Fibroblast of upper back skin (primary cell): ENCODE results near the gene ZBP1.

Experiments
- DNase-seq: peaks from one replicate; pipeline ENCODE4 v3.0.0-alpha.2; 2013

ZBP1 gene

DNA sequence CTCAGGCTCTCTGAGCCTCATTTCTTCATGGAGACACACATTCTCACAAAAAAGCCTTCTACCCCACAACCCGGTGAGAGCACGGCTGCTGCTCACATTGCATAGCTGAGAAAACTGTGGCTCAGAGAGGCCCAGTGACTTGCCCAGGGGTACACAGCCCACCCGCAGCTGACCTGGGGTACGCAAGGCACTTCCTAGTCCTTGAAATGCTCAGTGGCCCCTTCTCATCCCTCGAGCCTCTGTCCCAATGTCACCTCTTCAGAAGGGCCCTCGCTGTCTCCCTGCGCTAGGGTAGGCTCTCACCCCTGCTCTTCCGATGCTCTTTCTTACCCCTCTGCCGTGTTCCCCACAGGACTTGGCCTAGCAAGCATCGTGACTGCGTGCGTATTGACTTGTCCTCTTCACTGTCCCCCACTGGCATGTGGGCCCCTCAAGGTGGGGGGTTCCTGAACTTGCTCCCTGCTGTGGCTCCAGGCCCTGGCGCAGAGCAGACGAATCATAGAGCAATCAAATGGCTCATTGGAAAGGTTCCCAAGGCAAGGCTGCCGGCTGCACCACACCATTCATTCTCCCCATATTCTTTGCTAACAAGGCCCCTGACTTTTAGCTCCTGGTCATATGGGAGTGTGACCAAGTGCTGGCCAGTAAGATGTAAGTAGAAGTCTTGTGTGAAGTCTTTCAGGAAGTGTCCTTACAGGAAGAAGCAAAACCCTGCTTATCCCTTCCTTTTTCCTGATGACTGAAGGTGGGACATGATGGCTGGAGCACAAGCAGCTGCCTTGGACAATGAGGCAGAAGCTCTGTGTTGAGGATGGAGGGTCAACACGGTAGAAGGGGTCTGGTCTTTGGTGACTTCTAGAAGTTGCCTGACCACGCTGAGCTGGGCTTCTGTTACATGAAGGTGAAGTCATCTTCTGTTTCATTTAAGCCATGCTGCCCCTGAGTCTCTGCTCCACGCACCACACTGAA lies 36.7 kb downstream of the ZBP1 start:
- DNase-seq: no peak

DNA sequence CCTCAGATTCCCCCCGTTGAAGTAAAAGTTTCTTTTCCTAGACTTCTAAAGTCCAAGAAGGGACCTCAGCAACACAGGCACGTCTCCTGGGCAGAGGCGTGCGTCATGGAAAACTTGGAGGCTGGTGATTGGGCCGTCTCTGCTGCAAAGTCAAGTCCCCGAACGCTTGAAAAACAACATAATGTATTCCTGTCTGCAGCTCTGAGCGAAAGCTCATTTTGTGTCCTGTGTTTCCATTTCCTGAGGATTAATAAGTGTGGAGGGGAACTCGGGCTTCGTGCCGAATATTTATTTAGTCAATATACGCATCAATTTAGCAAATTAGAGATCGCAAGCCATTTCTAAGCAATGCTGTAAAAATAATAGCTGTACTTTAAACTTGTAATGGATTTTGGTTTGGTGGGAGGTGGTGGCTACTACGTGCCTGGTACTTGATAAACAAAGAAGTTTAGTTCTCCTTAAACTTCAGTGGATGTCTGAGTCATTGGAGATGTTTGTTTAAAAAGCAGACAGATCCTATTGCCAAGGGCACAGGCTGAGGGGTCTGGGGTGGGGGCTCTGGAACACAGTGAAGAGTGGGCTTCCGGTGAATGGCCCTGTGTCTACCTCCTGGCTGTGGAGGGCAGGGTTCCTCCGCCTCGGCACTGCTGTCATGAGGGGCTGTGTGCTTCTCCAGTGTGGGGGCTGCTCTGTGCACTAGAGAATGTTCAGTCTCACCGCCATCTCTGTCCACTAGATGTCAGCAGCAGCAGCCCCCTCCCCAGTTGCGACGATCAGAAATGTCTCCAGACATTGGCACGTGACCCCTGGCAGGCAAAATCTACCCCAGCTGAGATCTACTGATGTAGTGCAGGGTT lies 37.6 kb downstream of the ZBP1 start:
- DNase-seq: no peak

DNA sequence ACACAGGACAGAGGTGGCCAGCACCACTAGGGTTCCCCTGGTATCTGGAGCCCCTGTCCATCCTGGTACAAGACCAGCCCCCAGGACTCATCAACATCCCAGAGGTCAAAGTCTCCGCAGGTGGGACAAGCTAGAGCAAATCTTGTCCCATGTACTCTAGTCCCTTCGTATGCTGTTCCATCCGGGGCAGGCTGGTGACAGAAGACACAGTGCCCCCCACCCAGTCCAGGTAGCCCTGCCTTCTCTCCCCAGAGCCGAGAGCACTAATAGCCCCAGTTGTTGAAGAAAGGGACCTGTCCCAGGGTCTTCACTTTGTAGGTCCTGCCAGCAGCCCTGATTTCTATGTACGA lies 38.2 kb downstream of the ZBP1 start:
- no peak for DNase-seq

DNA sequence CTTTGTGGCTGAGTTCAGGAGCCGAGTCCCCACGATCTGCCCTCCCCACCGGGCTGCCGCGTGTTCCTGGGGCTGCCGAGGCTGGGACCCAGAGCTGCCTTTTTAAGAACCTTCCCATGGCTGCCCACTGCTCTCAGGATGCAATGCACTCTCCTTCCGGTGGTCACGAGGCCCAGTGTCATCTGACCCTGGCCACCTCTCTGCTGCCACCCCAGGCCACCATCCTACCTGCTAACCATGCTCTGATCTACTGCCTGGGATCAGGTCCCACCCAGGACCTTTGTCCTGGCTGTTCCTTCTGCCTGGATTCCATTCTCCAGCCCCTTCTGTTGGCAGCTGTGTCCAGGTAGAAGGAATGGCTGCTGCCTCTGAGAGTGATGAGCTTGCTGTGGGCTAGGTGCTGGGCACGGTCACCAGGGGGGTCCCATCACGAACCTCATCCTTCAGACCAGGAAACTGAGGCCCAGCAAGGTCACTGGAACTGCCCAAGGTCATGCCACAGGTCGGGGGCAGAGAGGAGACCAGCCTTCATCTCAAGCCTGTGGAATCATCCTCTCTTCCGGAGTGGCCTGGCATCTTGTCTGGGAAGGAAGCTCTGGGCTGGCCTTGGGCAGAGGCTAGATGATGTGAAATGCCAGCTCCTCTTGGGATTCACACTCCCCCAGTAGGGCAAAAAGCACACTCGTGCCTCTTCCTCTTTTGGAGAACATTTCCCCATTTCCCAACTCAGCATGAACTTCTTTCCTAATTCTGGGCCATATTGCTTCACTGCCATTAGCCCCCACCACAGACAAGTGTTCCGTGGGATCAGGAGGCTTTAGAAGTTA lies 38.8 kb downstream of the ZBP1 start:
- no peak for DNase-seq

DNA sequence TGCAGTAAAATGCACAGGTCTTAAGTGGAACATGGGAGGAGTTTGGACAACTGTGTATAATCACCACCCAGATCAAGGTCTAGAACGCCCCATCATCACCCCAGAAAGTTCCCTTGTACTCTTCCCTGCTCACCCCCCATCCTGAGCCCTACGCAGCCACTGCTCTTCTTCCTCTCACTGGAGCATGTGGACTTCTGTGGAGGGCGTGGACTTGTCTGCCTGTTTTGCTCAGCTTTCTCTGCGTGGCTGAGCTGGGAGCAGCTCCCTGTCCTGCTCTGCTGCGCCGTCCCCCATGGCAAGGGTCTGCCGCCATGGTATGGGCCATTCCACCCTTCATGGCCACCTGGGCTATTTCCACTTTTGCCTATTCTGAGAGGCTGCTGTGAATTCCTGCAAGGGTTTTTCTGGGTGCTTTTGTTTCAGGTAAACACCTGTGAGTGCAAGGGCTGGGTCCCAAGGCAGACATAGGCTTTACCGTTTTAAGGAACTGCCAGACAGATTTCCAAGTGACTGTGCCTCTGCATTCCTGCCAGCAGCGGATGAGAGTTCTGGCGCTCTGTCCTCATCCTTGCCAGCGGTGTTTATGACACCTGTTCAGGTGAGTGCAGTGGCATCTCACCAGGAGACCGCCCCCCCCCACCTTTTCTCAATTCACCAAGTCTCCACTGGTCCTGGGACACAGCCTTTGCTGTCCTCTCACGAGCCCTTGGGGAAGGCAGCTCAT lies 39.6 kb downstream of the ZBP1 start:
- no peak for DNase-seq

DNA sequence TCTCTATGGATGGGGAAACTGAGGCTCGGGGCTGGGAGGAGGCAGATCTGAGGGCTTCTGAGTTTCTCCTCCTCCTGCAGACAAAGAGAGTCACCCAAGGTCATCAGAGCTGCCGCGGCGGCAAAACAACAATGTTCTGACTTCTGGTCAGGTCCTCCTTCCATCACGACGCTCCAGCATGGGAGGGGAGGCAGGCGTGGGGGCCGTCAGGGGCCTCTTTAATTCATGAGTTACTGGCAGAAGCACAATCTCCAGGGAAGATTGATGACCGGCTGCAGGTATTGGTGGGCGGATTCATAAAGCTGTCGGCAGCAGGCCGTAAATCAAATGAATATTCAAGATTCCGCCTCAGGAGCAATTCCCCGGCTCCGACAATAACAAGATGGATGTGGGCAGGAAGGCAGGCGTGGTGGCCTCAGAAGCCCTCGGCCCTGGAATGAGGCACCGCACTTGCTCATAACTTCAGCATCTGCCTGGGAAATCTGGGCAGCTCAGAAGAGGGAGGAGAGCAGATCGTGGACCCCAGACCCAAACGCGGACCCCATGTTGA lies 40.3 kb downstream of the ZBP1 start:
- peak; percentile 28 for DNase-seq

DNA sequence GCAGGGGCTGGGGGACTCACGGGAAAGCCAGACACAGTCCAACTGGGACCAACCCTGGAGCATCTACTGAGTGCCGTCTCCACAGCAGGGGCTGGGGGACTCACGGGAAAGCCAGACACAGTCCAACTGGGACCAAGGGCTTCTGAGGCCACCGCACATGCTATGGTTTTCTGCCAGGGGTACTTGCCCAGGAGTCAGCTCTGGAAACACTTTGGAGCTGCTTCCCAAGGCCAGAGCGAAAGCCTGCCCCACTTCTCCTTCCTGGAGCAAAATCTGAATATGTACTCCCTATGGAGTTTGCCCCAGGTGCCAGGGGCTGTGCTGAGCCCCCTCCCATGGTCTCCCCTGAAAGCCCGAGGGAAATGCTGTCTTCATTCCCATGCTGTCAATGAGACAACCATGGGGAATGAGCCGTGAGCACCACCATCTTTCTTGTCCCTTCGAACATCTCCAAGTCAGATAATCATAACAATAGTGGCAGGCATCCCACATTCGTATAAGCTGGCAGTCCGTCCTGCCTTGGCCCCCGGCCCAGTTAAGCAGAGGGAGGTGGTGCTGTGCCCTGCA lies 40.8 kb downstream of the ZBP1 start:
- DNase-seq: no peak

DNA sequence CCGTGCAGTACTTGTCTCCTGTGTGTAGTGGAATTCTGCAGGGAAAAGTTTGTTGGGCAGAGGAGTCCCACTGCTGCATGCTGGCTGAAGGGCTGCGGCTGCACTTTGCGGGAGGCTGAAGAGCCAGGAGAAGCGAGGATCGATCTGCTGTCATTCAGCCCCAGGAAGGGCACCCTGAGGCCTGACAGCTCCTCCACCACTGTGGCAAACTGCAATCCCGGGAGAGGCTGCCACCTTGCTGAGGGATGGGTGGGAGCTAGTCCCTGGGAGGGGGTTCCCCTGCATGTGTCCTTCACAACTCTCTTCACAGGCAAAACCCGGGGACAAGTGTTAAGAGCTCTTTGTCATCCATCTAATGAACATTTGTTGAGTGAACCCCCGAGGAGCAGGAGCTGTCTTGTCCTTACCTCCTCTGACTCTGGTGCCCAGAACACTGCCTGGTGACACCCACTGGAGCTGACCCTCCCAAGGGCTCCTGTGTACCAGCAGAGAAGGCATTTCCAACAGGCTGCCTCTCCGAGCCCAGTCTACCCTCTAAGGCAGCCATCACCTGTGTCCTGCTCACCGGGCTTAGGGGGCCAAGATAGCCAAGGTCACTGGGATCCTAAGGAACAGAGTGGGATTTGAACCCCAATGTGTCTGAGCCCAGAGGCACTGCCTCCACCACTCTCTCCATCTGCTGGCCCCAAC lies 41.6 kb downstream of the ZBP1 start:
- no peak for DNase-seq

DNA sequence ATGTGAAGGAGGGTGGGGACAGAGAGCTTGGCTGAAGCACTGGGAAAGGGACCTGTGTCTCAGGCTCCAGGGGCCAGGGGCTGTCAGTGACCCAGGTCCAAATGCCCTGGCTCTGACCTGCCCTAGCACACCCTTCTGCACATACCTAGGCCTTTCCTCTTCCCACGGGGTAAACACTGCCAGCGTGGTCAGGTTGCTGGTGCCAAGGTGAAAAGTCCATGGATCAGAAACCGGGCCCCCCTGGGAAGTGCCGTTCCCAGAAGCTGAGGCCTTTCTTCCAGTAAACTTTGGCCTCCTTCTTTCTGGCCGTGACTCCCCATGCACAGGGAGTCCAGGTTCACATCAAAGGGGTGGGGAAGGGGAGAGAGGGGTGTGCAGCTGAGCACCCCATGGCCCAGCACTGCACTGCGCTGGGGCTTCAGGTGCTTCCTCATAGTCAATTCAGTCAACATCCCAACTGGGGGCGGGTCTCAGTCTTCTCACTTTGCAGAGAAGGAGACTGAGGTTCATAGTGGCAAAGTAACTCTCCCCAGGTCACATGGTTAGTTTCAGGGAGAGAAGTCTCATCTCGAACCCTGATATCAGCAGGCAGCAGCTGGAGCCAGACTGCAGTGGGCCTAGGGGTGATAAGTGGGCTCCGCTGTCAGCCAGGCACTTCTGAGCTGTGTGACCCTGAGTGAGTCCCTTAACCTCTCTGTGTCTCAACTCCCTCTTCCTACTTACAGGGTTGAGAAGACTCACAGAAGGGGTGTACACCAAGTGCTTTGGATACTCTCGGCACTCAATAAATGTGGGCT lies 42.3 kb downstream of the ZBP1 start:
- DNase-seq: no peak

DNA sequence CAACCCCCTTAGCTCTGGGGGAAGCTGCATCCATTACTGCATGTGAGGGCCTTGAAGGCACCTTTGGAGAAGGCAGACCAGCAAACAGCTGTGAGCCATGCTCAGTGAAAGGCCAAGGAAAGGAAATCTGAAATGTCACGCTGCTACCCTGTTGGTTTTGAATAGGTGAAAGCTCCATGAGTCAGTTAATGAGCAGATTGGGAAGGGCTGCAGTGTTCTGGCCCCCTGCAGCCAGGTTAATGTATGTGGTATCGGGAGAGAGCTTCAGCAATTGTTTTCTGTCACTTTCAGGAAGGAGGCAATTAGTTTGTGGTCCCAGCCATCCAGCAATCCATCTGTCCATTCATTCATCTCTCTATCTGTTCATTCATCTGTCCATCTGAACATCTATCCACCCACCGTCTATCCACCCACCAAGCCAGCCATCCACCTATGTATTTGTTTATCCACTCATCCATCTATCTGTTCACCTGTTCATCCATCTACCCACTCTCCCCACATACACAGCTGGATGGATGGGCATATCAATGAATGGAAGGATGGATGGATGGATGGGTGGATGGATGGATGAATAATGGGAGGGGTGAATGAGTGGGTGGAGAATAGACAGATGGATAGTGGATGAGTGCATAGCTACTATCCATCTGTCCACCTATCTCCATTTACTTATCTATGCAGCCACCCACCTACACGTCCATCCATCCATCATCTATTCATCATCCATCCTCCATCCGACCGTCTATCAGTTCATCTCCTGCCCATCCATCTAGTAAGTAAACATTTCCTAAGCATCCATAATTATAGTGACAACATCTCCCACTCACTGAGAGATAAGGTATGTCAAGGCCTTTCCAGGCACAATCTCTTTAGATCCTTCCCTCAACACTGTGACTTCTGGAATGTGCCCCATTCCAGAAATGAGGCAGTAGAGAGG lies 43.3 kb downstream of the ZBP1 start:
- no peak for DNase-seq

DNA sequence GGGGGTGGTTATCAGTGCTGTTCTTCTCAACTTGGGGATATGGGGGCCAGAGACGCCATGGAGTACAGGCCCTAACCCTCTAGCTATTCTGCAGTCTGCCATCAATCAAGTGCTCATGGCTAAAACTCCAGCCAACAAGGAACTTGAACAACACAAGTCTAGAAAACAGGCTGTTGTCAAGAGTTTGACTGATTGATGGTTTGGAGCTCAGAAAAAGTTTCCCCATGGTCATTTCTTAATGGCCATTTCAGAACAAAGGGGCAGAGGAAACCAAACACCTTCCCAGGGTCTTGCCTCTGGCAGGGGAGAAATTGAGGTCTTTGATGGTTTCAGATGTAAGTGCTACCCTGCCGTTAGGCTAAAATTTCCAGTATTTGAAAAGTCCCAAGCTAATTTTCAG lies 44.2 kb downstream of the ZBP1 start:
- DNase-seq: no peak

DNA sequence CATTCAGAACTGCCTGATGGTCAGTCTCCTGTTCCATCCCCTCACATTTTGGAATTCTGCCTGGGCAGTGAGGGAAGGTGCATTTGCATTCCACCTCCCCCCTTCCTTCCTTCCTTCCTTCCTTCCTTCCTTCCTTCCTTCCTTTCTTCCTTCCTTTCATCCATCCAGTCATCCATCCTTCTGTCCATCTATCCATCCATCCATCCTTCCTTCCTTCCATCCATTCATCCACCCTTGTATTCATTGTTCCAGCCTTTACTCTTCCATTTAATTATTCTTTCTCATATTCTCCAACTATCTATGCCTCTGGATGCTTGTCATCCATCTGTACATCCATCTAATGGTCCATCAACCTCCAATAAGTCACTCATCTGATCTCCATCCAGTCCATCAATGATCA lies 45.3 kb downstream of the ZBP1 start:
- no peak for DNase-seq

DNA sequence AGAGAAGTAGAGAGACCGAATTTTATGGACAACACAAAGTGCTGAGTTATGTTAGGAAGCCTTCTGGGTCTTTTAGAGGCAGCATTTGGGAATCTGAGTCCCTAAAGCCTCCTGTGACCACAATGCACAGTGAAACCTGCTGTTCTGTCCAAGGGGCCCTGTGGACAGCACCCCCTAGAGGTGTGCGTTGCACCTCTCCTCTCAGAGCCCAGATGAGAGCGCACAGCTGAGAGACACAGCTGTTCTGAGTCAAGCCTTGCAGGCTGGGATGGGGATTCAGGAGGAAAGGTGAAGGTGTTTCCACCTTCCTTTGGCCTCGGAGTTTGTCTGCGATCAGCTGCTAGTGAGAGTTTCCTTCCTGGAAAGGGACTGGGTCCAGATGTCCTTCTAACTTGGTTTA lies 46.3 kb downstream of the ZBP1 start:
- no peak for DNase-seq

DNA sequence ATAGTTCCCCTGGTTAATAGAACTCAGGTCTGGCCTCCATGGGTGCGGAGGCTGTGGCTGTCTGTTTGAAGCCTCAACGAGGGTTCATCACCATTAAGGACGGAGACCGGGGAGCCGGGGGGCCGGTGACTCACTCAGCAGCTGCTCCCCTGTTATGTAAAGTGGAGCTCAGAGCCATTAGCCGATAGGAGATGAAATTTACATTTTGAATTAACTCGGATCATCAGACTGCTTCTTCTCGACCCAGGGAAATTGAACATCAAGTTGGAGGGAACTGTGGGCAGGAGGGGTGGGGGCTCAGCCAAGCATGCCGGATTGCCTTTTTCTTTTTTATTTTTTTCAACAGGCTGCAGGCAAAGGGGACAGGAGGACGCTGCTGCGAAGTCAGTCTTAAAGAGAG lies 47.0 kb downstream of the ZBP1 start:
- DNase-seq: no peak

DNA sequence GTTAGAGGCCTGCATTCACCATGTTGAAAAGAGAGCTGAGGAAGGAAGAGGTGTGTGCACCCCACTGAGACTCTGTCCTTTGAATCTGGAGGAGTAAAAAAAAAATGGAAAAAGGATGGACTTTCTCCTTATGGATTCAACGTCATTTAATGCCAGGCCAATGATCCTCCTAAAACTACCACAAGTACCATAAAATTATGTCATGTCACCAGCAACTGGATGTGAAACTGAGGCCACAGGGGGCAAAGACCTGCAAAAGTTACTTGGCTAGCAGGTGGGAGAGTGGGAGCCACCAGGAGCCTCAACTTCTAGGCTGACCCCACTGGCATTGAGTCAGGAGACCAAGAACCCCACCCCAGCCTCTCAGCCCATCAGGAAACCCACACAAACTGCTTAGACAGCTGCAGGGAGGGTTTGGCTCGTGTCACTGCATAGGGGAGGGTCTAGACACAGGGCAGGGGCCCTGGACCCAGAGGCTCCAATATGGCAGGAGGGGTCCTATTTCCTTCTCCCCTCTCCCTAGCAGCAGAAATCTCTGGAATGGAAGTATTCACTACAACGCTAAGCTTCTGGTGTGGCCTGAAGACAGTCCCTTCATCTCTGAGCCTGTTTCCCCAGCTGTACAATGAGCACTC lies 48.3 kb downstream of the ZBP1 start:
- DNase-seq: no peak

DNA sequence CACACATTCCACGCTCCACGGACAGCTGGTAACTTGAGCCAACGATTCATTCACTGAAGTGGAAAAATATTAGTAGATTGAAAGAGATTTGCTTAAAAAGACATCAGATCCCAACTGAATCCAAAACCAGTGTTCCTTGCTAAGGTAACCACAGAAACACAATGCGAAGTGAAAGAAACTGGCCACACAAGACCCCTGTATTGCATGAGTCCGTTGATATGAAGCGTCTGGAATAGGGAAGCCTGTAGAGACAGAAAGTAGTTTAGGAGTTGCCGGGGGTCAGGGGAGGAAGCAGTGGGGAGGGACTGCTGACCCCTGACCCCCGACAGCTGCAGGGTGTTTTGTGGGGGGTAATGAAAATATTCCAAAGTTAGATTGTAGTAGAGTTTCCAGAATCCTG lies 49.3 kb downstream of the ZBP1 start:
- DNase-seq: no peak

DNA sequence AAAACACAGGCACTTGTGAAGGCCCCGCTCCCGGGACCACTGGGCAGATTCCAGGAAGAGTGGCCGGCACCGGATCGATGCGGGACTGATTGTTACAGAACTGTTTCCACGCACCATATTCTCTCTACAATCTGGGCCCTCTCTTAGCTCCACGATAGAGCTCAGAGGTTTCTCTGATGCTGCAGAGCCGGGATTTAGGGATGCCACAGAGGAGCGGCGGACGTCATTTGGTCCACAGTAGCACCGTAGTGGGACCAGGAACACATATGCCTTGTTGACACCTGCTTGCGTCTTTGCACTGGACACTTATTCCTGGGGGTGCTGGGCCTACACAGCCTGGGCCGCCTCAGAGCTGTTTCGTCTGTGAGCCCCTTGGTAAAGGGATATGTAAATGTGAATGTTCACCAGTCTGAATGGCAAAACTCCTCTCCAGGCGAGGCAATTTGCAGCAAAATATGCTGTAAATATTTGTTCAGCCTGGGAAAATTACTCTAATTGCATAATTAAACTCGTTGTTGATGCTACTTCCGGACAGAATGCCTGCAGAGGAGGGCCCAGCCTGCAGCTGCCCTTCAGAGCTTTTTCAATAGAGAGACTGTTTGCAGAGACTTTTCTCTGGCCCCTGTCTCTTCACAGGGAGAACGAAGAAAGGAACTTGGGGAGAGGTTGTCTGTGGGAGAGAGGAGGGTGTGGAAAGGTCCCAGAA lies 49.9 kb downstream of the ZBP1 start:
- DNase-seq: no peak

DNA sequence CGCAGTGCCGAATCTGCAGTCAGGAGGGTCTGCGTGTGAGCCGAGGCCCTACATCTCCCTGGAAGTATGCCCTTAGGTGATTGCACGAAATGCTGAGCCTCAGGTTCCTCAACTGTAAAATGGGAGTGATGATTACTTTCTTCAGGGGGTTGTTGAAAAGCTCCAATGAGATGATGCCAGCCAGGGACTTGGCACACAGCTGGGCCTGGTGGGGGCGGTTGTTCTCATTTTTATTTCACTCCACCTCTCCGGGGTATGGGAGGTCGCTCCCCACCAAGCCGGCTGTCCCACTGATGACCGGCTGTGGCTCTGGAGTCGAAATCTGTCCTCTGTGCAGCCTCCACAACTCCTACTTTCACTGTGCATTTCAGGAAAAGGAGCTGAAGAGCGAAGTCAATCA lies 51.3 kb downstream of the ZBP1 start:
- DNase-seq: no peak
